OCI-M1 (cell line): Measurements from ENCODE around the gene FBXO28.
A peak's percentile ranks its signal among the peaks of the same experiment; 100 is the strongest.

Experiments used
- DNase-seq: peaks from one replicate; lab custom pipeline; 2025; lab: John Stamatoyannopoulos, UW

Gene FBXO28

GRCh38 chr1:224095867-224096266 is 18.0 kb upstream of the FBXO28 start:
- DNase-seq = no peak

GRCh38 chr1:224096773-224097172 is 17.1 kb upstream of the FBXO28 start:
- DNase-seq = no peak

GRCh38 chr1:224098007-224098406 is 15.9 kb upstream of the FBXO28 start:
- no peak for DNase-seq

GRCh38 chr1:224106568-224107281 is 7.2 kb upstream of the FBXO28 start:
- peak; percentile 78 for DNase-seq

- DNase-seq = no peak
These were observed 6.7 kb upstream of the FBXO28 start for GRCh38 chr1:224107282-224107625.

- DNase-seq = no peak
These were observed 4.9 kb upstream of the FBXO28 start for GRCh38 chr1:224108991-224109390.

DNA sequence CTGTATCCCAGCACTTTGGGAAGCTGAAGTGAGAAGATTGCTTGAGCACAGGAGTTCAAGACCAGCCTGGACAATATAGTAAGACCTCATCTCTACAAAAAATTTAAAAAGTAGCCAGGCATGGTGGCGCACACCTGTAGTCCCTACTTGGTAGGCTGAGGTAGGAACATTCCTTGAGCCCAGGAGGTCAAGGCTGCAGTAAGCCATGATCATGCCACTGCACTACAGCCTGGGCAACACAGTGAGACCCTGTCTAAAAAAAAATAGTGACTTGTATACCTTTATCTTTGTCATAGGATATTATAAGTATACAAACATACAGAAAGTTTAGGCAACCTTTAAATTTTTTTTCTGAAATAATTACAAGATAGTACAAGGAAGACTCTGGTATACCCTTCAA is 3.9 kb upstream of the FBXO28 start:
- DNase-seq = no peak

GRCh38 chr1:224113005-224113404 is 906 bp upstream of the FBXO28 start:
- DNase-seq = no peak

DNA sequence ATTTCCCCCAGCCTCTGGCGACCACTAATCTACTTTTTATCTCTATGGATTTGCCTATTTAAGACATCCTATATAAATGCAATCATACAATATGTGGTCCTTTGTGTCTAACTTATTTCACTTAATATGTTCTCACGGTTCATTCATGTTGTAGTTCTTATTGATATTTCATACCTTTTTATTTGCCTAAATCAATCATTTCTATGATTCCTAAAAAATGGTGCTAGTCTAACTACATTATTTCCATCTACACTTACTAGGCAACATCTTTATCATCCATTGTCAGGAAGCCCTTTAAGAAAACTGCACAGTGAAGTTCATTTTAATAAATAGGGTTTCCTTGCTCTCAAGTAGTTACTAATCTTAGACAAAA is 380 bp upstream of the FBXO28 start:
- no peak for DNase-seq

- DNase-seq = peak; percentile 55
These were observed 870 bp downstream of the FBXO28 start for GRCh38 chr1:224114787-224115175.

GRCh38 chr1:224116131-224116530 is 2.2 kb downstream of the FBXO28 start:
- peak; percentile 86 for DNase-seq

DNA sequence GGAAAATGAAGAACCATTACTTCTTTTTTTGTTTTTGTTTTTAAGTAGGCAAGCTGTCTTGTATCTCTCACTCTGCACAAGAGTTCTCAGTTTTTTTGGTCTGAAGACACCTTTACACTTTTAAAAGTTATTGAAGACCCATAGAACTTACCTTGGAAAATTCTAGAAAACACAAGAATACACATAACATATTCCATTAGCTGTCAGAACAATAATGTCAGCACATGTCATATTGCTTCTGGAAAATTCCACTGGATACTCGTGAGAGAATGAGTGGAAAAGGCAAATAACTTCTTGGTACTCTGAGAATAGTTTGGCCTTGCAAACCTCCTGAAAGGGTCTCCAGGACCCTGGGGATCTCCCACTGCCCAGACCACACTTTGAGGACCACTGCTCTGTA is 4.8 kb downstream of the FBXO28 start:
- no peak for DNase-seq

GRCh38 chr1:224123136-224123535 is 9.2 kb downstream of the FBXO28 start:
- no peak for DNase-seq

- no peak for DNase-seq
These were observed 10.3 kb downstream of the FBXO28 start for GRCh38 chr1:224124220-224124619.

DNA sequence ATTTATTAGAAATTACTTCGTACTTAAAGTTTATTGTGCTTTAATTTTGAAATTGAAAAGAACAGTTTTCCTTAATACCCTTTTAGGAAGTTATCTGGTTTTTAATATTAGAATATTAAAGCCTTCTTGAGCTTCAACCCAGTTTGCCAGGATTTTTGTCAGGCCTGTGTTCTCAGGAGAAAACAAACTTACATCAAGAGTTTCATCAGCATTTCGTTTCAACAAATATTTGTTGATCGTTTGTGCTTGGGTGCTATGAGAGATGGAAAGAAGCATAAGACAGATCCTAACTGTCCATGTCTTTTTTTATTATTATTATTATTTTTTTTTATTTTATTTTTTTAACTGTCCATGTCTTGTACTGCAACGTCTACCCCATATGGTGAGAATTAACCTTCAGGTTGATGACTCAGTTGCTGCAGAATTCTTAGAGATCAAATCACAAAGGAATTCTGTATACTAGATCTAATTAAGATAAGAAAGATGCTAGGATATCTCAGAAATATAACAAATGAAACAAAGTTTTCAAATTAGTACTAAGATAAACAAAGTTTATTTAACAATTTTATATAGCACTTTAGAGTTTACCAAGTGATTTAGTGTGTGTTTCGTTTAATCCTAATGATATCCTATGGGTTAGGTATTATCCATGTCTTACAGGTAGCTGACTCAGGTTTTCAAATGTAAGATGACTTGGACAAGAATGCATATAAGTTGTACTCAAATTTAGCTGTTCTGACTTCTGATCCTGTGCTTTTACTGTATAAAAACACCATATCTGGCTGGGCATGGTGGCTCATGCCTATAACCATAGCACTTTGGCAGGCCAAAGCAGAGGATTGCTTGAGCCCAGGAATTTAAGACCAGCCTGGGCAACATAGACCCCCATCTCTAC is 14.3 kb downstream of the FBXO28 start:
- DNase-seq = no peak

- DNase-seq = no peak
These were observed 17.3 kb downstream of the FBXO28 start for GRCh38 chr1:224131253-224131652.

DNA sequence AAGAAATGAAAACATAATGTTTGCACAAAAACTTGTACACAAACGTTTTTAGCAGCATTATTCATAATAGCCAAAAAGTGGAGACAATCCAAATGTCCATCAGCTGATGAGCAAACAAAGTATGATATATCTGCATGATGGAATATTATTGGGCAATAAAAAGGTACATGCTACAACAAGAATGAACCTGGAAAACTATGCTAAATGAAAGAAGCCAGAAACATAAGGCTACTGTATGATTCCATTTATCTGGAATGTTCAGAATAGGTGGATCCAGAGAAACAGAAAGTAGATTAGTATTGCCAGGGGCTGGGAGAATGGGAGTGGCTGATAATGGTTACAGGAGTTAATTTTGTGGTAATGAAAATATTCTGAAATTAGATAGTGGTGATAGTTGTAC is 19.0 kb downstream of the FBXO28 start:
- DNase-seq = no peak

DNA sequence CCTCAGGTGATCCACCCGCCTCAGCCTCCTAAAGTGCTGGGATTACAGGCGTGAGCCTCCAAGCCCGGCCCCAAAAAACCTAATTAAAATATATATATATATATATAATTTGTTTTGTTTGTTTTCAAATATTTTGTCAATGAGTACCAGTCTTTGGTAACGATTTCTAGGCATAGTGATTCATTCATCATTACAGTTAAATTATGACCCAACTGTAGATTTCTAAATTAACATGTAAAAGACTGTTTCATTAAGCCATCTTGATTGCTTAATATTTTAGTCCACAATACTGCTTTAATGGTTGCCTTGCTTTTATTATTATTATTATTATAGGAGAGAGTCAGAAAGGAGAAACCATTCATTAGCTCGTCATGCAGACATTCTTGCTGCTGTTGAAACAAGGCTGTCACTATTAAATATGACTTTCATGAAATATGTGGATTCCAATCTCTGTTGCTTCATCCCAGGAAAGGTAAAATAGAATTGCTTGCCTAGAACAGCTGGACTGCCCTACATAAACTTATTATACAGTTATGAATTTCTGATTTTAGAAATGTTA is 19.9 kb downstream of the FBXO28 start:
- no peak for DNase-seq

DNA sequence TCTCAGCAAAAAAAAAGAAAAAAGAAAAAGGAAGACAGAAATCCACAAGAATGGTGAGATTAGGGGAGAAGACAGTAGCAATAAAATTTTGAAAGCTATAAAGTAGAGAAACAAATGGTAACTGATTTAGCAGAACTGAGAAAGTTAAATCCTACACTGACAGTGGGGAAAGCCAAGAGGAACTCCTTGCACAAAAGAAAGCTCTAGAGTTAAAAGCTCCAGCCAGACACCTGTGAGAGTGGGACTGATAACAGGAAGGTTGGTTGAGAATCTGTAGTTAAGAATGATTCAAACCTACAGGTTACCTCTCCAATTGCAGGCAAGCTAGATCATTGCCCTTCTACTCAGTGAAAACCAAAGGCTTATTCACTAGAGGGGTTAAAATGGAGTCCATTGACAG is 23.6 kb downstream of the FBXO28 start:
- no peak for DNase-seq

- no peak for DNase-seq
These were observed 24.3 kb downstream of the FBXO28 start for GRCh38 chr1:224138198-224138597.

GRCh38 chr1:224141693-224142092 is 27.8 kb downstream of the FBXO28 start:
- DNase-seq = no peak

GRCh38 chr1:224149709-224150108 is 35.8 kb downstream of the FBXO28 start:
- no peak for DNase-seq

DNA sequence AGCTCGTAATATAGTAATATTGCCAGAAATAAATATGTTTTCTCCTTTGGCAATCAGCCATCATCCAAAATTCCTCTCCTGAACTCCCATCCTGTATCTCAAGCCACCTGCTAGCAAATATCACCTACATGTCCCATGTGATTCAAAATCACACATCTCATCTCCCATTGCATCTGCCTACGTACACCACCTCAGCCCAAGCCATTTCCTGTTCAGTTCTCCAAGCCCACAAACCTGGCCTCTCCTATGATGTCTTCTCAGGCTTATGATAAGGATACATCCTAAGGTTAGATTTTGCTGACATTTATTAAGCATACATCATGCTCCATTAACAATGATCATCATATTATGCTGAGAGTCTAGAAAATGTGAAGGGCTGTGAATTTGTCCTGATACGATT is 37.2 kb downstream of the FBXO28 start:
- DNase-seq = no peak
